Mucosa of stomach (tissue), 1 donor: ENCODE measurements around the gene PRR23B.

Experiments
- H3K27me3 ChIP-seq: one replicate; pipeline ENCODE4 v1.7.0; 2013; ENCODE audit warnings: mild to moderate bottlenecking, low read length; ENCODE audit not compliant: control insufficient read depth, insufficient read depth
- H3K36me3 ChIP-seq: one replicate; pipeline ENCODE4 v1.7.0; 2013; ENCODE audit warnings: low read length; ENCODE audit not compliant: control insufficient read depth, insufficient read depth
- H3K4me1 ChIP-seq: one replicate; pipeline ENCODE4 v1.7.0; 2013; ENCODE audit warnings: mild to moderate bottlenecking, low read length; ENCODE audit not compliant: control insufficient read depth, insufficient read depth
- H3K4me3 ChIP-seq: one replicate; pipeline ENCODE4 v1.7.0; 2013; ENCODE audit warnings: low read length
- H3K9ac ChIP-seq: one replicate; pipeline ENCODE4 v1.7.0; 2013; ENCODE audit warnings: mild to moderate bottlenecking, low read length, moderate library complexity
- H3K9me3 ChIP-seq: one replicate; pipeline ENCODE4 v1.7.0; 2013; ENCODE audit warnings: mild to moderate bottlenecking, low read length, moderate library complexity; ENCODE audit not compliant: control insufficient read depth
- donor health status: Pancreatic carcinoma.

PRR23B gene

DNA sequence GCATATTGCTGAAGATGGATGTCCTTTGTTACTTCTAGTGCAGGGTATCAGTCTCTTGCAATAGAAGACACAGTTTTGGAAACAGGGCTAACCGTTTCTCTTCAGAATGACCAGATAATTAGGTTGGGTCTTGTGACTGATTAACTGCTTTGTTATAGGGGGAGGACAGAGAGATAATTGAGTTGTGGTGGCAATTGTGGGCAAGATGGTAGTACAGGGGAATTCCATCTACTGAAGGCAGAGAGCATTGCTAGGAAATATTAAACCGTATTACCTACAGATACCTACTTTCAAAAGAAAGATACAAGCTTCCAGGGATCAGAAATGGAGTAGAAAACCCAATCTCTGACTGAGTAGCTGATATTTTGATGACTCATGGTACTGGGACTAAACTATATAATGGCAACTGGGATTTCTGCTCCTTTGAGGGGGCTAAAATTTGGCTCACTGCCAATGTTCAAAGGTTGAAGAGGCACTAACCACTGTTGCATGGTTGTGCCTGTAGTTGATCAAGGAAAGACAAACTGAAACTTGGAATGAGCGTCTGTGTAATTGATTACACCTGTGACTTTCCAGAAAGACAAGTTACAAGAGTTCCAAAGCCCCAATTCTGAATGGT, 4.2 kb downstream of the PRR23B start:
- H3K9ac ChIP-seq, result no peak overlapping the region
- no peaks in the 10 kb centered on the region for H3K9me3 ChIP-seq
- no peak overlapping the region for H3K4me3 ChIP-seq
- no peaks in the 10 kb centered on the region for H3K4me1 ChIP-seq
- H3K36me3 ChIP-seq, result no peaks in the 10 kb centered on the region
- H3K27me3 ChIP-seq, result no peaks in the 10 kb centered on the region

DNA sequence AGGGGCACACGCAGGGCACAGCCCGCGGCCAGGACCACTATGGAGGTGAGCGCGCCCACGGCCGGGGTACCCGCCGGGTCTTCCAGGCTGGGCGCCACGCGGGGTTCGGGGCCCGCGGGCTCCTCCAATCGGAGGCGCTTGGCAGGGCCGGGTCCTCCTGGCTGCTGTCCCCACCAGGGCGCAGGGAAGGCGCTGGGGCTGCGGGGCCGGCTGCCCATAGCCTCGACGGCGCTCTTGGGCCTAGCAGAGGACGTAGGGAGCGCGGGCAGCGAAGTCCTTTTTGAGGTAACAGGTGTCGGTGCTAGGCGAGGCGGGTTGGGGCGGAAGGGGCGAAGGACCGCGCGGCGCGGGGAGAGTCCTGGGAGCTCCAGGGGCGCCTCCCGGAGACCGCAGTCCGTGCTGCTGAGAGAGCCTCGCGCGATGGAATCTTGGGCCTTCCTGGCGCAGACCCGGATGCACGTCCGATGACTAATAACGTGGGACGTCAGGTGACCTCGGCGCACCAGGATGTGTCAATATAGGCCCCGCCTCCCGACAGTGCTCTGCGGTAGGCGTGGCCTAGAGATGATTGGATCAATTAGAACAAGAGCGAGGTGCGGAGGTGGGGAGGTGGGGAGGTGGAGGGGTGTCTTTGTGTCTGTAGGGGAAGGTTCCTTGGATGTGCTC, 14.5 kb downstream of the PRR23B start, which contains the start of gene PRR23A:
Gene PRR23A, minus strand, starts transcription at position 218 of the 666 bp plus-strand sequence. Its CDS starts 0 bp downstream, at position 218.
- Histone ChIP-seq H3K27me3 (no peaks in the 10 kb centered on the region), H3K4me1 (no peaks in the 10 kb centered on the region), H3K36me3 (no peaks in the 10 kb centered on the region), H3K9ac (no peak within 1 kb of the TSS), H3K9me3 (no peaks in the 10 kb centered on the region), H3K4me3 (no peak within 1 kb of the TSS)

DNA sequence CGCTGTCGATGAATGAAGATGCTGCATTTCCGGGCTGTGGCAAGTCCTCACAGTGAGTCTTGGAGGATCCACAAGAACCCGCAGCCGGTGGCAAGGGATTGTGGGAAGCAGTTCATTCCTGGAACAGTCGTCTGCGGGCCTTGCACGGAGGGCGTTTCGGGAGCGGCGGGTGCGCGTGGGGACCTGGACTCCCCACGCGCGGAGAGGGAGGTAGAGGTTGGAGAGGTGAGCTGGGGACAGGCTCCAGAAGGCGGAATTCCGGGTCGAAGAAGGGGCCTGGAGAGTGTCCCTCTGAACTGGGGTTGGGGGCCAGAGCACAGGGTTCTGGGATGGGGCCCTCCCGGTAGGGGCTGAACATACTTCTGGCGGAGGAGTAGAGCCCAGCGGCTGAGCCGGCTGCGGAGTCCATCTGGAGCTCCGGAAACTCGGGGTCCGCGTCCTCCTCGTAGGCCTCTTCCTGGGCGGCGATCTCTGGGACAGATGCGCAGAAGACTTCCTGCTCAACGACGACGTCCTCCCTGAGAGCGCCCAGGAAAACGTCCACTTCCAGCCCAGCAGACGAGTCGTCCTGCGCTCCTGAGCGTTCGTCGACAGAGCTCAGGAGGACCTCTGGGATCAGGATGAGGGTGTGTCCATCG, 15.3 kb downstream of the PRR23B start:
- no peaks in the 10 kb centered on the region for H3K27me3 ChIP-seq
- no peak overlapping the region for H3K9ac ChIP-seq
- H3K4me1 ChIP-seq, result no peaks in the 10 kb centered on the region
- no peak overlapping the region for H3K4me3 ChIP-seq
- H3K9me3 ChIP-seq, result no peaks in the 10 kb centered on the region
- no peaks in the 10 kb centered on the region for H3K36me3 ChIP-seq

DNA sequence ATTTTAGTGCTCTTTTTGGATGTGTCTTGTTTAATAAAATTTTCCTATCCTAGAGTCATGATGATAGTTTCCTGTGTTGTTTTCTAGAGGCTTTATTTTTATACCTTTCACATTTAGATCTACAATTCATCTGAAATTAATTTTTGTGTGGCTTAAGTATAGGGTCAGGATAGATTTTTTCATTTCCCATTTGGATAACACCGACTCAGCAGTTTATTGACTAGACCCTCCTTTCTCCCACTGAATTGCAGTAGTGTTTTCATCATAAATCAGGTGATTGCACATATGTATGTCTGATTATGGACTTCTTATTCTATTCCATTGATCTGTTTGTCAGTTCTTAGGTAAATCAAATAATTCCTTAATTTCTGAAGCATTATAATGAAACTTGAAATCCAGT, 25.0 kb downstream of the PRR23B start:
- Histone ChIP-seq H3K9ac (no peak overlapping the region), H3K9me3 (no peaks in the 10 kb centered on the region), H3K36me3 (no peaks in the 10 kb centered on the region), H3K27me3 (no peaks in the 10 kb centered on the region), H3K4me3 (no peak overlapping the region), H3K4me1 (no peaks in the 10 kb centered on the region)

DNA sequence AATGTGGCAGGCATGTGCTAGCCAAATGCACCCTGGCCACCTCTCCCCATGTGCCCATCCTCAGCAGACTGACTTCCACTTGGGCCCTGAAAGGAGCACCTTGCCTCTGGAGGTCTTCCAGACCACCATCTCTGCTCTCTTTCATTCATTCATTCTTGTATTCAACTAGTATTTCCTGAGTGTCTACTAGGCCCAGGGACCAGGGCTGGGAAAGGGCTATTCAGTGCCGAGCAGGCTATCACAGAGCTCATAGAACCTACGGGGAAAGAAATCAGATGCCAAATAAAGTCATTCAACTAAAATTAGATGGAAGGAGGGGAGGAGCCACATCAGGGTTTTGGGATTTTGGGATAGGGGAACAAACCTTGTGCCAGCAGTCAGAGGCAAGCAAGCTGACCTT, 33.5 kb downstream of the PRR23B start:
- Histone ChIP-seq H3K9me3 (no peaks in the 10 kb centered on the region), H3K27me3 (no peaks in the 10 kb centered on the region), H3K4me3 (no peak overlapping the region), H3K4me1 (no peaks in the 10 kb centered on the region), H3K9ac (no peak overlapping the region), H3K36me3 (no peaks in the 10 kb centered on the region)

DNA sequence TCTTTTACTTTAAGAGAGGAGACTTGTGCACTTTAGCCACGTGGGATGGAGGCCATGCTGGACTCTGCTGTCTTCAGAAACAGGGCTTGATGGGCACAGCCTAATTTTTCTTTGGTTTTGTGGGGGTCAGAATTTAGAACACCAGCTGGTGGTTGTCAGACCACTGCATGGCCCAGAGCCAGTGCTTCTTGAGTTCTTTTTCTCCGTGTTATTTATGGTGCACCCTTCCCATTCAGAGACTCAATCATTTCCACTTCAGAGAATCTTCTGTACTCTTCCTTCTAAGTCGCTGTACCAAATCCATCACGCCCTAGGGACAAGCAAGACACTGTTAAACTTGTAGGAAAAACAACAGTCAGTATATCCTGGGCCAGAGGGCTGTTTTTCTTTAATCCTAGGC, 34.8 kb downstream of the PRR23B start:
- H3K36me3 ChIP-seq, result no peaks in the 10 kb centered on the region
- H3K27me3 ChIP-seq, result no peaks in the 10 kb centered on the region
- H3K4me1 ChIP-seq, result no peaks in the 10 kb centered on the region
- H3K9ac ChIP-seq, result no peak overlapping the region
- no peak overlapping the region for H3K4me3 ChIP-seq
- no peaks in the 10 kb centered on the region for H3K9me3 ChIP-seq

DNA sequence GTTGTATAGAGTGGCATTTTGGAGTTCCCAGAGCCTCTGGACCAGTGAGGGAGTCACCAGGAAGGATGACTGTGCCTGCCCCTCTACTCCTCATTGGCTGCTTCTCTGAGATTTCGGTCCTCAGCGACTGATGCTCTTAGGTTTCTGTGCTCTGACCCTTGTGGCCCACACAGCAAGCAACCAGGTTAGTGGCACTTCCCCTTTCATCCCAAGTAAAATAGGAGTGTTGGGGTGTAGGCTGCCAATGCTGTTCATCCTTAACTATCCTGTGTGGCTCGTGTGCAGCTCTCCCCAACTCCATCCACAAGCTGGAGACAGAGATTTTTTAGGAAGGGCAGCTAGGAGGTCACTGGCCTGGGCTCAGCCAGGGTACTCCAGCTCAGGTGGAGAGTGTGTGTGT, 35.9 kb downstream of the PRR23B start:
- Histone ChIP-seq H3K9me3 (no peaks in the 10 kb centered on the region), H3K4me1 (no peaks in the 10 kb centered on the region), H3K9ac (no peak overlapping the region), H3K36me3 (no peaks in the 10 kb centered on the region), H3K27me3 (no peaks in the 10 kb centered on the region), H3K4me3 (no peak overlapping the region)

DNA sequence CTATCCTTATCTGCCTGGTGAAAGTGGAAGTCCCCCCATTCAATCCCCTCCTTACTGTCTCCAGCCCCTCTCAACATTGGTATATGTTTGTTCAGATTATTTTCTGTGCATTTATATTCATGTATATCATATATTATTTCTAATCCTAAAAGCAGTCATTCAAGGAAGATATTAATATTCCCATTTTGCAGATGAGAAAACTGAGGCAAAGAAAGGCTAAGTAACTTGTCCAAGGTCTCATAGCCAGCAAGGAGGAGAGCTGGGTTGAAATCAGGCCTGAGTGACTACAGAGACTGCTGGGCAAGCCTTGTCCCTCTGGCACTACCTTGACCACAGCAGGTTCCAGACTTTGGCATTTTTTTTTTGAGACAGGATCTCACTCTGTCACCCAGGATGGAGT, 44.7 kb downstream of the PRR23B start:
- Histone ChIP-seq H3K9me3 (no peaks in the 10 kb centered on the region), H3K27me3 (no peaks in the 10 kb centered on the region), H3K4me3 (no peak overlapping the region), H3K4me1 (no peaks in the 10 kb centered on the region), H3K9ac (no peak overlapping the region), H3K36me3 (no peaks in the 10 kb centered on the region)

DNA sequence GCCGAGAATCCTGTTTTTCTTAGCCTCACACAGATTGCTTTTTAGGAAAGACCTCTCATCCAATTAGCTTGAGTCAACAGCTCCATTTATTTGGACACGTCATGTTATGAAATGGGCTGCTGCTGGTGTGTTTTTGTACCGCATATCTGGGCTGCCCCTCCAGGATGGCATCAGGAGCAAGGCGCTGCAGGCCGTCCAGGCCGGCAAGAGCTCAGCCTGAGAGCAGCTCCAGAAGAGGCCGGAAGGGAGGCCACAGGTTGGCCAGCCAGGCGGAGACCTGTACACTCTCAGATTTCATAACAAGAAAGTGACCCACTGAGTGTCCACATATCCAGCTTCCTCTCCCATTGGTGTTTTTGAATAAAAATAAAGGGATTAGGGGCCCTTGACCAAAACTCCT, 45.4 kb downstream of the PRR23B start:
- Histone ChIP-seq H3K4me1 (no peaks in the 10 kb centered on the region), H3K4me3 (no peak overlapping the region), H3K27me3 (no peaks in the 10 kb centered on the region), H3K9me3 (no peaks in the 10 kb centered on the region), H3K9ac (no peak overlapping the region), H3K36me3 (no peaks in the 10 kb centered on the region)

DNA sequence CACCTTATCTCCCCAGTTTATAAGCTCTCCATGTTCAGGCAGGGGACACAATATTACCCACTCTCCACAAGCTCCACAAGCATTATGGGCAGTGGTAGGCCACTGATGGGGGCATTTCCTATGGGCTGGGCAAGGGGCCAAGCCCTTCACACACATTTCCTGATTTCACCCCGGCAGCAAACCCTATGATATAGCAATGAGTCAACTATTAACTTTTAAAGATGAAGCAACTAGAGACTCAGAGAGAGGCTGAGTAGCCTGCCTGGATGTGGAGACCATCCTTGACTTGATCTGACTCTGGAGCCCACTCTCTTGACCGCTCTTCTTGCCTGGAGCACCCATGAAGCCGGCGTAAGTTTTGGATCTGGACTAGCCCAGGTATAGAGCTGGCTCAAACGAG, 46.3 kb downstream of the PRR23B start:
- Histone ChIP-seq H3K36me3 (no peaks in the 10 kb centered on the region), H3K9me3 (no peaks in the 10 kb centered on the region), H3K4me1 (no peaks in the 10 kb centered on the region), H3K4me3 (no peak overlapping the region), H3K9ac (no peak overlapping the region), H3K27me3 (no peaks in the 10 kb centered on the region)

DNA sequence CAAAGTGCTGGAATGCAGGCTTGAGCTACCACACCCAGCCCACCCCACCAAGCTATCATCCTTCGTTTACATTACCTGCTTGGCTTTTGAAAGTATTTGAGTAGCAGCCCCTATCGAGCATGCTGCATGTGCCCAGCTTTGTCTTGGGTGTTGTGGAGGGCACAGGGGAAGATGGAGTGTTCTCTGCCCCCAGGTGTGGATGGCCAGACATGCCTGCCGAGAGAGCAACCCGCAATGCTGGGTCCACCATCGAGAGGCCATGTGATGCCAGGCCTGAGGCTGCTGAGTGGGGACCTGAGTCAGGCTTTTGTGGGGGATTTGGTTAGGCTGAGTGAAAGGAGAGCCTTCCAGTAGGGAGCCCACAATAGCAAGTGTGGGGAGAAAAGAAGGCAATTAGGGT, 47.8 kb downstream of the PRR23B start:
- no peaks in the 10 kb centered on the region for H3K9me3 ChIP-seq
- no peak overlapping the region for H3K4me3 ChIP-seq
- no peak overlapping the region for H3K9ac ChIP-seq
- no peaks in the 10 kb centered on the region for H3K36me3 ChIP-seq
- no peaks in the 10 kb centered on the region for H3K4me1 ChIP-seq
- H3K27me3 ChIP-seq, result no peaks in the 10 kb centered on the region

DNA sequence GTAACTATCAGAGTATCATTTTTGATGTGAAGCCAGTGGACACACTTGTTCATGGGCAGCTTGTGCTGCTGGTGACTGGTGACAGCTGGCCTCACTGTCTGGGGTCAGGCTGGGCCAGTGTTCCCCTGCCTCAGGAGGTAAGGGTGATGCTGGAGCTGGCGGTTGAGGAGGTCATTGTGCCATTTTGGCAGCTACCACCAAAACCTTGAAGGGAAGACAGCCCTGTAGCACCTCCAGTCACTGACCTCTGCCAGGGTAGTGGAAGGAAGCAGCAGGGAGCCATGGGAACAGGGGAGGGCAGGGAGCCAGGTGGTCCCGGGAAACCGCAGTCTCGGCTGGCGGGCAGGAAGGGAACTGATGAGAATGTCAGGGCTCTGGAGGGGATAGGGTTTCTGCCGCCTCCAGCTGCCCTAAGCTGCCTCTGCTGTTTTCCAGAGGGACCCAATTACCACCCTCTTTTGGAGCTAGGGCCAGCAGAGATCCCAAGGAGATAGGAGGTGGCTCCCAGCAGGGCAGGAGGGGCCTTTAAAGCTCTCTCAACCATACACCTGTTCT, 48.9 kb downstream of the PRR23B start:
- Histone ChIP-seq H3K4me3 (no peak overlapping the region), H3K9ac (no peak overlapping the region), H3K9me3 (no peaks in the 10 kb centered on the region), H3K27me3 (no peaks in the 10 kb centered on the region), H3K4me1 (no peaks in the 10 kb centered on the region), H3K36me3 (no peaks in the 10 kb centered on the region)
